SU-DHL-6 (cell line): ENCODE data around the gene FBN1.

Source experiments
- EZH2phosphoT487 ChIP-seq: fragments of 200-600 bp; sonication (generic), shearing (Covaris generic); conservative IDR thresholded peaks from 2 replicates; pipeline ENCODE4 v1.6.1; 2018; ENCODE audit warnings: mild to moderate bottlenecking, antibody characterized with exemption, low read length, moderate library complexity, mixed read lengths
- TF ChIP-seq, protein P1 (sequence below): fragments of 200-600 bp; sonication (generic); IDR thresholded peaks from one replicate; pipeline ENCODE4 v1.5.1; 2017; ENCODE audit warnings: antibody characterized with exemption, mild to moderate bottlenecking, low read length, moderate library complexity; ENCODE audit not compliant: insufficient read depth, poor library complexity, severe bottlenecking

DNA sequence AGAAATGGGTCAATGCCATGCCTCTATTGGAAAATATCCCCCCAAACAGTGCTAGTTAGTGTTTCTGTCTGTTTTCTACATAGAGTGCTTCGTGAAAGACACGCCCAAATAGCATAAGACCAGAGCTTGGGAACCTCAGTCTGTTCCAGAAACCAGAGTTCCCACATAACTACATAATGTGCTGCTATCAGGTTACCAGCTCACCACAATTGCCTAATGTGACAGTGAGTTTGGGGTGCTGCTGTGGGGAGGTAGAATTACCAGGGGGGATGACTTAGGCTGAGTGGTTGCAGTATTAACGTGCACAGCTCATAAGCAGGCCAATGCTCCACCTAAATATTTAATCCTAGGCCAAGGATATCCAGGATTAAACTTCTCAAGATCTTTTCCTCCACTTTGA, 275.0 kb downstream of the FBN1 start:
- TF ChIP-seq, protein P1, sequence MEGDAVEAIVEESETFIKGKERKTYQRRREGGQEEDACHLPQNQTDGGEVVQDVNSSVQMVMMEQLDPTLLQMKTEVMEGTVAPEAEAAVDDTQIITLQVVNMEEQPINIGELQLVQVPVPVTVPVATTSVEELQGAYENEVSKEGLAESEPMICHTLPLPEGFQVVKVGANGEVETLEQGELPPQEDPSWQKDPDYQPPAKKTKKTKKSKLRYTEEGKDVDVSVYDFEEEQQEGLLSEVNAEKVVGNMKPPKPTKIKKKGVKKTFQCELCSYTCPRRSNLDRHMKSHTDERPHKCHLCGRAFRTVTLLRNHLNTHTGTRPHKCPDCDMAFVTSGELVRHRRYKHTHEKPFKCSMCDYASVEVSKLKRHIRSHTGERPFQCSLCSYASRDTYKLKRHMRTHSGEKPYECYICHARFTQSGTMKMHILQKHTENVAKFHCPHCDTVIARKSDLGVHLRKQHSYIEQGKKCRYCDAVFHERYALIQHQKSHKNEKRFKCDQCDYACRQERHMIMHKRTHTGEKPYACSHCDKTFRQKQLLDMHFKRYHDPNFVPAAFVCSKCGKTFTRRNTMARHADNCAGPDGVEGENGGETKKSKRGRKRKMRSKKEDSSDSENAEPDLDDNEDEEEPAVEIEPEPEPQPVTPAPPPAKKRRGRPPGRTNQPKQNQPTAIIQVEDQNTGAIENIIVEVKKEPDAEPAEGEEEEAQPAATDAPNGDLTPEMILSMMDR: no peak
- no peak for TF ChIP-seq EZH2phosphoT487
